OCI-LY1 (cell line): ENCODE results near the gene SP6.
A peak's percentile ranks its signal among the peaks of the same experiment; 100 is the strongest.

Source experiments
- H2AFZ ChIP-seq: fragments of 200-600 bp; sonication (generic), shearing (Covaris generic); 2 replicates; pipeline ENCODE4 v1.6.0; 2014; ENCODE audit warnings: antibody characterized with exemption, mild to moderate bottlenecking, low read length
- H3F3A ChIP-seq: fragments of 200-600 bp; sonication (generic), shearing (Covaris generic); 2 replicates; pipeline ENCODE4 v1.6.0; 2014; ENCODE audit warnings: mild to moderate bottlenecking, antibody characterized with exemption, low read length, moderate library complexity; ENCODE audit not compliant: insufficient read depth
- H3K27ac ChIP-seq: fragments of 200-600 bp; sonication (generic); 2 replicates; pipeline ENCODE4 v1.5.1; 2014; ENCODE audit warnings: low read length, mixed run types, mild to moderate bottlenecking, low read depth; ENCODE audit not compliant: poor library complexity, severe bottlenecking
- H3K27me3 ChIP-seq: fragments of 200-600 bp; sonication (generic); 2 replicates; pipeline ENCODE4 v1.6.0; 2014; ENCODE audit warnings: antibody characterized with exemption, mild to moderate bottlenecking, low read length, moderate library complexity; ENCODE audit not compliant: insufficient read depth
- H3K36me3 ChIP-seq: fragments of 200-600 bp; sonication (generic); 2 replicates; pipeline ENCODE4 v1.6.1; 2014; ENCODE audit warnings: mild to moderate bottlenecking, antibody characterized with exemption, low read length, moderate library complexity, mixed read lengths; ENCODE audit not compliant: insufficient read depth
- H3K4me1 ChIP-seq: fragments of 200-600 bp; sonication (generic); 2 replicates; pipeline ENCODE4 v1.5.1; 2014; ENCODE audit warnings: mild to moderate bottlenecking, low read length, moderate library complexity; ENCODE audit not compliant: insufficient read depth, severe bottlenecking
- H3K4me2 ChIP-seq: fragments of 200-600 bp; sonication (generic), shearing (Covaris generic); 2 replicates; pipeline ENCODE4 v1.6.1; 2014; ENCODE audit warnings: low read length
- H3K4me3 ChIP-seq: fragments of 200-600 bp; sonication (generic); 2 replicates; pipeline ENCODE4 v1.5.1; 2014; ENCODE audit warnings: low read length, low read depth, mild to moderate bottlenecking, mixed read lengths; ENCODE audit not compliant: poor library complexity, severe bottlenecking
- H3K79me2 ChIP-seq: fragments of 200-600 bp; shearing (Covaris generic); 2 replicates; pipeline ENCODE4 v1.6.1; 2016; ENCODE audit warnings: mixed run types, low read length, mixed read lengths; ENCODE audit not compliant: insufficient read depth
- H3K9ac ChIP-seq: fragments of 200-600 bp; sonication (generic), shearing (Covaris generic); 2 replicates; pipeline ENCODE4 v1.6.1; 2014; ENCODE audit warnings: mild to moderate bottlenecking, low read length, mixed read lengths
- H3K9me2 ChIP-seq: fragments of 200-600 bp; sonication (generic), shearing (Covaris generic); 2 replicates; pipeline ENCODE4 v1.6.1; 2014; ENCODE audit warnings: low read depth, mild to moderate bottlenecking, low read length, mixed read lengths
- H3K9me3 ChIP-seq: fragments of 200-600 bp; shearing (Covaris generic); 2 replicates; pipeline ENCODE4 v1.6.1; 2014; ENCODE audit warnings: low read length, mixed read lengths
- H4K20me1 ChIP-seq: fragments of 200-600 bp; sonication (generic), shearing (Covaris generic); 2 replicates; pipeline ENCODE4 v1.6.0; 2016; ENCODE audit warnings: mild to moderate bottlenecking, low read length; ENCODE audit not compliant: insufficient read depth
- CTCF ChIP-seq: fragments of 200-600 bp; sonication (generic), shearing (Covaris generic); IDR thresholded peaks from 2 replicates; pipeline ENCODE4 v1.5.1; 2017; ENCODE audit warnings: mild to moderate bottlenecking, antibody characterized with exemption, low read length, moderate library complexity, mixed read lengths
- EZH2 ChIP-seq: fragments of 200-600 bp; sonication (generic), shearing (Covaris generic); IDR thresholded peaks from 2 replicates; pipeline ENCODE4 v1.8.0; 2017; ENCODE audit warnings: borderline replicate concordance, mixed run types, mild to moderate bottlenecking, antibody characterized with exemption, low read length, moderate library complexity, mixed read lengths

Gene SP6

GRCh38 chr17:47821424-47822391 is 29.3 kb downstream of the SP6 start, which contains the start of gene OSBPL7:
Gene OSBPL7, minus strand, starts transcription at chr17:47821794. Its CDS starts 1,516 bp downstream, at chr17:47820278.
- no peaks in the 10 kb centered on the region for H3K9me3 ChIP-seq
- H3K27ac ChIP-seq = peak within 1 kb of the TSS; percentile 16
- peak; percentile 61 for TF ChIP-seq CTCF
- TF ChIP-seq EZH2 = no peak
- H3K4me1 ChIP-seq = peaks cover 21% of the 10 kb centered on the region
- H2AFZ ChIP-seq = 0 out of 2 replicates have a peak within 1 kb of the TSS, but pooled peaks have one; percentile 12
- H3K9ac ChIP-seq = peak within 1 kb of the TSS; percentile 94
- H3K4me3 ChIP-seq = peak within 1 kb of the TSS; percentile 97
- H3K27me3 ChIP-seq = no peaks in the 10 kb centered on the region
- no peaks in the 10 kb centered on the region for H3F3A ChIP-seq
- no peaks in the 10 kb centered on the region for H3K9me2 ChIP-seq
- H3K36me3 ChIP-seq = peaks cover 44% of the 10 kb centered on the region; the same call in 1 of the 2 replicates
- peak within 1 kb of the TSS; percentile 99 for H3K4me2 ChIP-seq
- H4K20me1 ChIP-seq = no peaks in the 10 kb centered on the region
- H3K79me2 ChIP-seq = no peaks in the 10 kb centered on the region

- Histone ChIP-seq H3K79me2 (no peaks in the 10 kb centered on the region), H3K4me2 (peak overlapping the region; percentile 99), H3K27ac (no peak overlapping the region), H3K27me3 (no peaks in the 10 kb centered on the region), H3K4me3 (peak overlapping the region; percentile 97), H3K4me1 (peaks cover 21% of the 10 kb centered on the region), H3K9me2 (no peaks in the 10 kb centered on the region), H4K20me1 (no peaks in the 10 kb centered on the region), H3F3A (no peaks in the 10 kb centered on the region), H3K9ac (peak overlapping the region; percentile 94), H3K36me3 (peaks cover 44% of the 10 kb centered on the region; the same call in 1 of the 2 replicates), H3K9me3 (no peaks in the 10 kb centered on the region), H2AFZ (no peak overlapping the region)
- TF ChIP-seq EZH2 = no peak
- no peak for TF ChIP-seq CTCF
Measured at GRCh38 chr17:47821031-47821423, 29.9 kb downstream of the SP6 start.

GRCh38 chr17:47820033-47820789 is 30.8 kb downstream of the SP6 start:
- no peaks in the 10 kb centered on the region for H3F3A ChIP-seq
- H3K9ac ChIP-seq = peak overlapping the region; percentile 94; the same call in 1 of the 2 replicates
- no peaks in the 10 kb centered on the region for H3K27me3 ChIP-seq
- H3K27ac ChIP-seq = no peak overlapping the region
- H3K9me3 ChIP-seq = no peaks in the 10 kb centered on the region
- no peak for TF ChIP-seq EZH2
- TF ChIP-seq CTCF = no peak
- H3K36me3 ChIP-seq = peaks cover 38% of the 10 kb centered on the region; the same call in 1 of the 2 replicates
- no peaks in the 10 kb centered on the region for H3K9me2 ChIP-seq
- no peaks in the 10 kb centered on the region for H4K20me1 ChIP-seq
- H3K79me2 ChIP-seq = no peaks in the 10 kb centered on the region
- H3K4me1 ChIP-seq = peaks cover 21% of the 10 kb centered on the region
- H3K4me2 ChIP-seq = peak overlapping the region; percentile 99
- no peak overlapping the region for H2AFZ ChIP-seq
- peak overlapping the region; percentile 97 for H3K4me3 ChIP-seq
